ENCODE data around the gene ZDHHC21.
"Not testable (repeated sequence)": the region's sequence is repeated elsewhere in the genome, so short reads cannot be mapped to it uniquely, and the experiment has no call there.

The ZDHHC21 gene

GRCh38 chr9:14677872-14678271, 15.4 kb downstream of the ZDHHC21 start:
- no peak for TF ChIP-seq CTCF (conservative IDR thresholded peaks at IDR 0.05)
- H3K27ac ChIP-seq: peak overlapping the region; percentile 70

GRCh38 chr9:14677396-14677795, 15.8 kb downstream of the ZDHHC21 start:
- TF ChIP-seq CTCF (conservative IDR thresholded peaks at IDR 0.05): no peak
- peak overlapping the region; percentile 70 for H3K27ac ChIP-seq

GRCh38 chr9:14674630-14675029, 18.6 kb downstream of the ZDHHC21 start:
- no peak overlapping the region for H3K27ac ChIP-seq
- no peak for TF ChIP-seq CTCF (conservative IDR thresholded peaks at IDR 0.05)

GRCh38 chr9:14671377-14671776, 21.9 kb downstream of the ZDHHC21 start:
- TF ChIP-seq CTCF (conservative IDR thresholded peaks at IDR 0.05): no peak
- H3K27ac ChIP-seq: no peak overlapping the region

GRCh38 chr9:14670718-14671117, 22.5 kb downstream of the ZDHHC21 start:
- no peak overlapping the region for H3K27ac ChIP-seq
- TF ChIP-seq CTCF (conservative IDR thresholded peaks at IDR 0.05): no peak

GRCh38 chr9:14664022-14664421, 29.2 kb downstream of the ZDHHC21 start:
- not testable (repeated sequence) for H3K27ac ChIP-seq

GRCh38 chr9:14662060-14662453, 31.2 kb downstream of the ZDHHC21 start:
- no peak for TF ChIP-seq CTCF (conservative IDR thresholded peaks at IDR 0.05)

GRCh38 chr9:14661421-14662059, 31.7 kb downstream of the ZDHHC21 start:
- peak; percentile 81 for TF ChIP-seq CTCF (conservative IDR thresholded peaks at IDR 0.05)
- H3K27ac ChIP-seq: no peak overlapping the region

More at GRCh38 chr9:14662060-14662453, 31.2 kb downstream of the ZDHHC21 start:
- no peak overlapping the region for H3K27ac ChIP-seq

Data from VCaP (cell line).